Measurements from ENCODE around the gene ASL. TPM values are rescaled to one million over a fixed set of nuclear protein-coding genes. Genes with fewer than 3 reads are reported as not detected.
"Not testable (repeated sequence)": the region's sequence is repeated elsewhere in the genome, so short reads cannot be mapped to it uniquely, and the experiment has no call there.

Gene ASL
- total RNA-seq, 1 donor from 2014 or later = 11.7 TPM

- intact Hi-C loops (cut with DNase I) = no loop called here
- no peak for DNase-seq (ENCODE audit: low spot score)
Measured at GRCh38 chr7:66070222-66070621, 5.4 kb upstream of the ASL start.

- intact Hi-C loops (cut with DNase I); DNase-seq (ENCODE audit: low spot score): not testable (repeated sequence)
Measured at GRCh38 chr7:66072208-66072607, 3.4 kb upstream of the ASL start.

- no peak for DNase-seq (ENCODE audit: low spot score)
- intact Hi-C loops (cut with DNase I) = no loop called here
Measured at GRCh38 chr7:66076462-66077329, 1.1 kb downstream of the ASL start.

GRCh38 chr7:66078067-66078466 is 2.4 kb downstream of the ASL start:
- DNase-seq (ENCODE audit: low spot score) = no peak
- intact Hi-C loops (cut with DNase I) = no loop called here

- no peak for DNase-seq (ENCODE audit: low spot score)
- intact Hi-C loops (cut with DNase I) = no loop called here
Measured at GRCh38 chr7:66082083-66082482, 6.5 kb downstream of the ASL start.

GRCh38 chr7:66082886-66083415 is 7.3 kb downstream of the ASL start:
- intact Hi-C loops (cut with DNase I) = no loop called here
- DNase-seq (ENCODE audit: low spot score) = no peak

- no peak for DNase-seq (ENCODE audit: low spot score)
- intact Hi-C loops (cut with DNase I) = no loop called here
Measured at GRCh38 chr7:66083677-66084076, 8.1 kb downstream of the ASL start.

- intact Hi-C loops (cut with DNase I) = no loop called here
- no peak for DNase-seq (ENCODE audit: low spot score)
Measured at GRCh38 chr7:66088861-66089838, 13.5 kb downstream of the ASL start.

- intact Hi-C loops (cut with DNase I) = no loop called here
- no peak for DNase-seq (ENCODE audit: low spot score)
Measured at GRCh38 chr7:66092654-66093053, 17.0 kb downstream of the ASL start.

GRCh38 chr7:66095010-66095409 is 19.4 kb downstream of the ASL start:
- intact Hi-C loops (cut with DNase I) = no loop called here
- DNase-seq (ENCODE audit: low spot score) = no peak

GRCh38 chr7:66099232-66099550 is 23.6 kb downstream of the ASL start:
- no peak for DNase-seq (ENCODE audit: low spot score)
- intact Hi-C loops (cut with DNase I) = no loop called here

- peak; percentile 80 for DNase-seq (ENCODE audit: low spot score)
Measured at GRCh38 chr7:66099551-66100407, 24.2 kb downstream of the ASL start.

GRCh38 chr7:66100408-66101050 is 24.9 kb downstream of the ASL start:
- intact Hi-C loops (cut with DNase I) = no loop called here
- no peak for DNase-seq (ENCODE audit: low spot score)

More at GRCh38 chr7:66099551-66100407, 24.2 kb downstream of the ASL start:
- intact Hi-C loops (cut with DNase I) = no loop called here

GRCh38 chr7:66102168-66102567 is 26.5 kb downstream of the ASL start:
- intact Hi-C loops (cut with DNase I) = not testable (repeated sequence)

GRCh38 chr7:66103994-66104393 is 28.4 kb downstream of the ASL start:
- DNase-seq (ENCODE audit: low spot score); intact Hi-C loops (cut with DNase I): not testable (repeated sequence)

More at GRCh38 chr7:66102168-66102567, 26.5 kb downstream of the ASL start:
- DNase-seq (ENCODE audit: low spot score) = not testable (repeated sequence)

GRCh38 chr7:66105263-66105748 is 29.7 kb downstream of the ASL start:
- no peak for DNase-seq (ENCODE audit: low spot score)
- intact Hi-C loops (cut with DNase I) = no loop called here

- intact Hi-C loops (cut with DNase I); DNase-seq (ENCODE audit: low spot score): not testable (repeated sequence)
Measured at GRCh38 chr7:66108410-66108809, 32.8 kb downstream of the ASL start.

- intact Hi-C loops (cut with DNase I) = no loop called here
Measured at GRCh38 chr7:66110856-66111255, 35.2 kb downstream of the ASL start.

More at GRCh38 chr7:66110856-66111255, 35.2 kb downstream of the ASL start:
- DNase-seq (ENCODE audit: low spot score) = no peak
